GM21381 (cell line): Measurements from ENCODE around the gene SERTAD3.
"Not testable (repeated sequence)": the region's sequence is repeated elsewhere in the genome, so short reads cannot be mapped to it uniquely, and the experiment has no call there.

ENCODE experiments used
- ATAC-seq: cut with Tn5 transposase; IDR thresholded peaks from one replicate; pipeline ENCODE4 v1.9.1; 2021; ENCODE audit warnings: mild to moderate bottlenecking, moderate library complexity; ENCODE audit not compliant: unreplicated experiment

Gene SERTAD3

GRCh38 chr19:40458597-40458974, 14.5 kb upstream of the SERTAD3 start:
- ATAC-seq = no peak

DNA sequence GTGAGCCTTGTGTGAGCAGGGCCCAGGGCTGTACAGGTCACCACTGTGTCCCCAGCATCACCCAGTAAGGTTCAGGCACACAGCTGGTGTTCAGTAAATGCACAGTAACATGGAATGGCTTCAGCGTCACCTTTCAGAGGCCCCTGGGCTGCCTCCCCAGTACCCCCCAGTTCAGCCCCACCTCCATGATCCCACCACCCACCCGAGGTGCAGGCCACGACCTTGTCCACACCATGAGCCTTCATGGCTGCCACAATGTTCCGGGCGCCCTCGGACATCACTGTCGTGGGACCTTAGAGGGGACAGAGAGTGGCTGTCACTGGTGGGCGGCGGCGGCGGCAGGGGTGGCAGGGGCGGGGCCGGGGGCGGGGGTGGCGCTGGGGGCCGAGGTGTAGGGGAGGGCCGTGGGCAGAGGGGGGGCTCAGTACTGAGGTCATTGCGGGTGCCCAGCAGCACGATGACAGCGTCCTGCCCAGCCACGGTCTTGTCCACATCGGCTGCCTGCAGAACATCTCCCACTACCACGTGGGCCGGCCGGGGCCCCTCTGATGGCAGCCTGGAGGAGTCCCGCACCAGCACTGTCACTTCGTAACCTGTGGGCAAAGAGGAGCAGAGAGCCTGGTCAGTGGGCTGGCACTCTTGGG, 13.9 kb upstream of the SERTAD3 start:
- ATAC-seq = no peak

DNA sequence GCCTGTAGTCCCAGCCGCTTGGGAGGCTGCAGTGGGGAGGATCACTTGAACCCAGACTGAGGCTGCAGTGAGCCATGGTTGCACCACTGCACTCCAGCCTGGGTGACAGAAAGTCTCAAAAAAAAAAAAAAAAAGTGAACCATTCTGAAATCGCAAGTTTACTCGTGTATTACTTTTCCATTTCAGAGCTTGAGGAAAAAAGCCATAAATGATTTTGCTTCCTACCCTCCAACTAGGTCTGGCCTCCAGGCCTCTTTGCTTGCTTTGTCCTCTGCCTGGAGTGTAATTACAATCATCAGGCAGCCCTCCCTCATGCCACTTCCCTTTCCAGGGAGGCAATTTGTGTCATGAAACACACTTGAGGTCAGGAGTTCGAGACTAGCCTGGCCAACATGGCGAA, 12.9 kb upstream of the SERTAD3 start:
- no peak for ATAC-seq

DNA sequence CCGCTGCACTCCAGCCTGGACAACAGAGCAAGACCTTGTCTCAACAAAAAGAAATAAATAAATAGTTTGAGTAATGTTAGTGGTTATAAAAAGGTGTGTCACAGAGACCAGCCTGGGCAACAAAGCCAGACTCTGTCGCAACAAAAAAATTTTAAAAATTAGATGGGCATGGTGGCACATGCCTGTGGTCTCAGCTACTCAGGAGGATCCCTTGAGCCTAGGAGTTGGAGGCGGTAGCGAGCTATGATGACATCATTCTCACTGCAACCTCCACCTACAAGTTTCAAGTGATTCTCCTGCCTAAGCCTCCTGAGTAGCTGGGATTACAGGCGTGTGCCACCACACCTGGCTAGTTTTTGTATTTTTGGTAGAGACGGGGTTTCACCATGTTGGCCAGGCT, 9.8 kb upstream of the SERTAD3 start:
- ATAC-seq = not testable (repeated sequence)

- ATAC-seq = no peak
Observed at GRCh38 chr19:40453151-40453735, 9.1 kb upstream of the SERTAD3 start.

GRCh38 chr19:40452016-40452415, 7.9 kb upstream of the SERTAD3 start:
- ATAC-seq = no peak

DNA sequence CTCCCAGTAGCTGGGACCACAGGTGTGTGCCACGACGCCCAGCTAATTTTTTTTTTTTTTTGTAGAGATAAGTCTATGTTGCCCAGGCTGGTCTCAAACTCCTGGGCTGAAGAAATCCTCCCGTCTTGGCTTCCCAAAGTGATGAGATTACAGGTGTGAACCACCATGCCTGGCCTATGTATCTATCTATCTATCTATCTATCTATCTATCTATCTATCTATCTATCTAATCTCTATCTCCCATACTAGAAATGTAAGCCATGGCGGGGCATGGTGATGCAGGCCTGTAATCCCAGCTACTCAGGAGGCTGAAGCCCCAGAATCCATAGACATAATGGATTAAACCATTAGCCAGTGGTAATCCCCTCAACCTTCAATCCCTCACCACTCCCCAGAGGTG, 6.5 kb upstream of the SERTAD3 start:
- ATAC-seq = no peak

- ATAC-seq = no peak
Observed at GRCh38 chr19:40449506-40449905, 5.4 kb upstream of the SERTAD3 start.

DNA sequence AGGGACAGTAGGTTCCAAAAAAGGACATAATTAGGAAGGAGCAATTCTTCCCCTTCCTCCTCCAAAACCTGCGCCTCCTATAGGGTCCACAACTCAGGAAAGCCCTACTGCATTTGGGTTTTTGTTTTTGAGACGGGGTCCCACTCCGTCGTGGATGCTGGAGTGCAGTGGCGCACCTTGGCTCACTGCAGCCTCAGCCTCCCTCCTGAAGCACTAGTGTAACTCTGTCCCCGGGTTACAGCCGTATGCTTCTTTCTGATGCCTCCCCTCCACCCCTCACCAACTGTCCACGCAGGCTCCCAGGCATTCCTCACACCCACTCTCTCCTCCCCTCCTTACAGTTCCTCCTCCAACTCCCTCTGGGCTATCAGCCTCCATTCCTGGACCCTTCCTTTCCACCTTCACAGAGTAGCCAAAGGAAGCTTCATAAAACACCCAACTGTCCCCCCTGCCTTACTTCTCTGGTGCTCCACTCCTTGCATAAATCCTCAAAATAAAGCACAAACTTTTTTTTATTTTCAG, 2.2 kb upstream of the SERTAD3 start:
- no peak for ATAC-seq

- ATAC-seq = no peak
Observed at GRCh38 chr19:40445780-40446262, 1.7 kb upstream of the SERTAD3 start.

GRCh38 chr19:40444825-40445312, 734 bp upstream of the SERTAD3 start:
- ATAC-seq = no peak

DNA sequence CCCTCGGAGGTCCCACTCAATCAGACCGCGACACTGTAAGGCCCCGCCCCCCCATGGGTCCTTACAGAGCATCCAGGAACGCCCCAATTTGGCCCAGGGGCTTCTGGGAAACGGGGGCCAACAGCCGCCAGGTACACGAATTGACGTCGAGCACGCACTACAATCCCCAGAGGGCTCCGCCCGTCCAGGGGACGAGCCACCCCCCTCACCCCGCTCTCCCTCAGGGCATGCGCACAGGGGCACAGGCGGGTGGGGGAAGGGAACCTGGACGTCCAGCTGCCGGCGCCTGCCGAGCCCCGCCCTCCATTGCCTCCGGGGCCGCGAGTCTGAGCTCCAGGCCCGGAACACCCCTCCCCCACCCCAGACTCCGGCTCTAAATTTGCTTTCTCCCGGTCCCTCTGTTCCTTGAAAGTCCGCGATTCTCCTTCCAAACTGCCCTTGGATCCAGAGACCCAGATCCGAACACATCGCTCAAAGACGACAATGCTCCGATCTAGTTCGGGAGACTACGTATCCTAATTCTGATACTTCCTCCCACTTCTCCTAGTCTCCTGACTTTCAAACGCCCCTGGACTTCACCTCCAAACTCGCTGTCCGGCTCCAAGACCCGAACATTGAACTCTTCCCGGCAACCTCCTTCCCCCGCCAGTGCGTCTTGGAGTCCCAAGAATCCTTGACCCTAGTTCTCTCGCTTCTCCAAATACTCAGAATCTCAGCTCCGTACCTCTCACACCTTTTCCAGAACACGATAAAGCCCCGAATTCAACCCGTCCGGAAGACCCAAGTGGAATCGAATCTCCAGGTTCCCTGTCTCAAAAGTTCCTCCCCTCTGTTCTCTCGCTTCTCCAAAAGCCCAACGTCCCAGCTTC, 770 bp downstream of the SERTAD3 start:
- ATAC-seq = peak; percentile 67

DNA sequence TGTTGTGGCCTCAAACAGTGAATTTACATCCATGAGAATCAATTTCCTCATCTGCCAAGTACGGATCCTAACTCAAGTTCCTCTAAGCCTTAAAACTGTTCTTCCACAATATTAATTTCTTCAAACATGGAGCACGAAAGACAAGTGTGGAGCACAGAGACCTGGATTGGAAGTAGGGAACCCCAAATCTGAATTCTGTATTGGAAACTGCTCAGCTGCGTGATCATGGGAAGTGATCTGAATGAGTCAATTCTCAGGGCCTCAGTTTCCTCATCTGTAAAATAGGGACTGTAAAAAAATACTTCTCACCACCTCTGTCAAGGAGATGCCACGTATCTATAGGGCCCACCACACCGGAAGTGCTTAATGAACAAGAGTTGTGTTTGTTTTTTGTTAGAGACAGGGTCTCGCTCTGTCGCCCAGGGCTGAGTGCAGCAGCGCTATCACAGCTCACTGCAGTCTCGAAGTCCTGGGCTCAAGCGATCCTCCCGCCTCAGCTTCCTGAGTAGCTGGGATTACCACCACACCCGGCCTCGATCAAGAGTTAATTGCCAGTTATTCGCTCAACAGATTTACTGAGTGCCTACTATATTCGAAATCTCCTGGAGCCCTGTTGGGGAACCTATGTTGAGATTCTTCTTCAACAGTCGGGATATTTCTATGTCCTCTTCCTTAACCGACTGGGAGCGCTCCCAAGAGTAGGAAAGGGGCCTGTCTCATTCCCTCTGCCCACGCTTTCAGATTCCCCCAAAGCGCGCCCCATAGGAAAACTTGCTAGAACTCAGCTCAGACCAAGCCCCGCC, 1.6 kb downstream of the SERTAD3 start:
- no peak for ATAC-seq

DNA sequence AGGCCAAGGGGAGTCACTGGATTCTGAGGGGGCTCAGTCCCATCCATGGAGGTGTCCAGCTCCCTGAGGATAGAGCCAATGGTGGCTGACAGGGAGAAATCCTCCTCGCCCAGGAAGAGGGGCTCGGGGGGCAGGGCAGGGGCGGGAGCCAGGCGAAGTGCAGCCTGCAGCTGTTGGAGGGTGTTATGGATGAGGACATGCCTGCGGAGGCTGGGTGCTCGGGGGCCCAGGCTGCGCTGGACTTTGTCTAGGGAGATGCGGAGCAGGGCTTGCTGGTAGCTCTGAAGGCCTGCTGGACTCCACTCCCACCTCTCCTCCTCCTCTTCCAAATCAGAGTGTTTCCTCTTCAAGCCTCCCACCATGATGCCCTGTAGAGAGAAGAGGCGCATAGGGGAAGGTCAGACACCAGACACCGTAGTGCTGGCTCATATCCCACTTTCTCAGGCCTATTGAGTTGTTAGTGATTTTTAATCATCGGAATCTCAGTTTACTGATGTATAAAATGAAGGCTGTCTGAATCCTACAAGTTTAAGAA, 2.3 kb downstream of the SERTAD3 start:
- ATAC-seq = no peak

DNA sequence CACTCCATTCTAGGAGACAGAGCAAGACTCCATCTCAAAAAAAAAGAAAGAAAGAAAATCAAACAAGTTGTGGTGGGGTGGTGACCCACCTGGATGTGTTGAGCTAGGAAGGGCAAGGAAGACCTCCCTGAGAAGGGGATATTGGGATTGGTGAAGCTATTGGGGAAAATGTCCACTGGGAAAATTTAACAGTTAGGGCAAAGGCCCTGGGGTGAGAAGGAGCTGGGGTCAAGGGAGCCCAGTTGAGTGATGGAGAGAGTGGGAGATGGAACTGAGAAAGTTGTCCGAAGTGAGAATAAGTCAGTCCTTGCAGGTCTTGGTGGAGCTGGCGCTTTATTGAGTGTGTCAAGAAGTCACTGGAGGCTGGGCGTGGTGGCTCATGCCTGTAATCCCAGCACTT, 5.9 kb downstream of the SERTAD3 start:
- no peak for ATAC-seq

- peak; percentile 65 for ATAC-seq
Observed at GRCh38 chr19:40433391-40434216, 10.5 kb downstream of the SERTAD3 start.

GRCh38 chr19:40432760-40433159, 11.4 kb downstream of the SERTAD3 start:
- ATAC-seq = not testable (repeated sequence)

DNA sequence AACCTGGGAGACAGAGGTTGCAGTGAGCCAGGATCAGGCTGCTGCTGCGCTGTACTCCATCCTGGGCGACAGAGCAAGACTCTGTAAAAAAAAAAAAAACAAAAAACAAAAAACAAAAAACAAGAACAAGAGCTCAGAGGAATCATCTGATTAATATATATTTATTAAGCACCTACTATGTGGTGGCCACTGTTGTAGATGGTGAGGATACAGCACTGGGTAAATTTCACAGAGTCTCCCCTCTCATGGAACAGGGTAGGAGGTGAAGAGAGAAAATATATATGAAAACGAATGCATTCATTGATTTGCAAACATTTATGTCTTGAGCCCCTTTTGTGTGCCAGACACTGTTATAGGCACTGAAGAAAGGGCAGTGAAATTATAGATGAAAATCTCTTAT, 12.4 kb downstream of the SERTAD3 start:
- ATAC-seq = no peak

DNA sequence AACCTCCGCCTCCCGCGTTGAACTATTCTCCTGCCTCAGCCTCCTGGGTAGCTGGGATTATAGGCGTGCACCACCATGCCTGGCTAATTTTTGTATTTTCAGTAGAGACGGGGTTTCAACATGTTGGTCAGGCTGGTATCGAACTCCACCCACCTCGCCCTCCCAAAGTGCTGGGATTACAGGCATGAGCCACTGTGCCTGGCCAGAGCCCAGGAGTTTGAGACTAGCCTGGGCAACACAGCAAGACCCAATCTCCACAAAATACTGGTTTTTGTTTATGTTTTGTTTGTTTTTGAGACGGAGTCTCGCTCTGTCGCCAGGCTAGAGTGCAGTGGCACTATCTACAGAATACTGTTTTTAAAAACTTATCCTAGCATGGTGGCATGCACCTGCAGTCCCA, 13.9 kb downstream of the SERTAD3 start:
- ATAC-seq = not testable (repeated sequence)
